HG03025 (cell line): ENCODE measurements around the gene DLK2.
"Not testable (repeated sequence)": the region's sequence is repeated elsewhere in the genome, so short reads cannot be mapped to it uniquely, and the experiment has no call there.

Experiments
- ATAC-seq: cut with Tn5 transposase; IDR thresholded peaks from one replicate; pipeline ENCODE4 v1.9.1; 2021; ENCODE audit warnings: mild to moderate bottlenecking, moderate library complexity; ENCODE audit not compliant: unreplicated experiment, low FRiP score

DLK2 gene

DNA sequence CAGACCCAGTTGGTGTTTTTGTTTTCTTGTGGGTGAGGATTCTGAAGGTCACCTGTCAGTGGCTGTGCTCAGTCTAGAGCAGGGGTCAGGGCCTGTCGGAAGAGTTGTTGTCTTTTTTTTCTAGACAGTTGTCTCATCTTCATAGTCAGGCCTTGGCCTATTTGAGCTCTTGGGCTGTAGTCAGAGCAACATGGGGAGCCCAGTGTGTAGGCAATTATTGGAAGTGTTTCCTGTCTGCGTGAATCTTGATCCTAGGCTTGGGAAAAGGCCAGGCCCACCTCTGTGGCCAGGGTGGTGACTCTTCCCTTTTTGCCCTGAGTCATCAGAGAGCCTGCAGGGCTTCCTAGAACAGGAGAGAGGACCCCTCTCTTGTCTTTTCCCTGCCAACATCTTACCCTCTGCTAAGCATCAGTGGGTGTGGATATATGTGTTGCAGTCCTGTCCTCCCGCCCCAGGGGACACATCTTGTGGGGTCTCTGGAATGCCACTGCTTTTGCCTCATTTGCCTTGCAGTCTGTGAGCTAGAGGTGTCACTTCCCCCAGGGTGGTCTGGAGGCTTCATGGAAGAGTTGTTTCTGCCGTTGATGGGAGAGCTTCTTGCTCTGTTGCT lies 33.4 kb upstream of the DLK2 start:
- ATAC-seq: no peak

DNA sequence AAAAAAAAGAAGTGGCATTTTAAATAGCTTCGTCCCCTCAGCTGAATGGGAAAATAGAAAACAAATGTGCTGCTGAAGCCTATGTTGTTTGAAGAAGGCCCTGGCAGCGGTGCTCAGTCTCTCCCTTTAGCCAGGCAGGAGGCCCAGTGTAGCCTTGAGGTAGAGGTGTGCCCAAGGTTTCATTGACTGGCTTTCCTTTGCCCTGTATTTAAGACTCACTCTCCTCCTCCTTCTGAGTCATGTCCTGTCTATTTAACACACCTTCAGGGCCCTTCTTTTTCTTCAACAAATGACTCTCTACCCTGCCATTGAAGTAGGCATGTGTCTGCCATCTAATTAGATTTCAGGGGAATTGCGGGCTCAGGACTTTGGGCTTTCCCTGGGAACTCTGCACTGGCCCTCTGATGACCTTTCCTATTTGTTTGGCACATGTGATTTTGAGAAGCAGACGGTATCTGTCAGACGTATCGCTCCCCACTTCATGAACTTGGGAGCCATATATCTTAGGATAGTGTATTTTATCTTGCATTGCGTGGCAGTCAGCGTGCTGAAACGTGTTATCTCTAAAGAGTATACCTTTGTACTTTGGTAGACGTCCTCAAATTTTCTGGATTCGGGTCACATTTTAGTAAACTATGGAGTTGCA lies 26.4 kb upstream of the DLK2 start:
- ATAC-seq: no peak

DNA sequence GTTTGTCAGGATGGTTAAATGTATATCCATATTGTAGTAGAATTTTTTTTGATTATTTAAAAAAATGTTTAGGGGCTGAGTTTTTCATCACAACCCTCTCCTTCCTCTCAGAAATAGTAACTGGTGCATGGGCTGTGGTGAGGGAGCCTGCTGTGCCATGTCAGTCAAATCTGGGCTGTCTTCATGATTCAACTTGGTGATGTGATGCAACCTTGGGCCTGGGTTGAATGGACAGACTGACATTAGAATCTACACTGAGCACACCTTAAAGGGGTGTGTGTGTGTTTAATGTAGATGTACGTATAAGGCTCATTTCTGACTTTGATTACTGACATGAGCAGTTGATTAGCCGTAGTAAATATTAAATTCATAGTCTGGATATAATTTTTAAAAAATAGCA lies 25.7 kb upstream of the DLK2 start:
- ATAC-seq: no peak

DNA sequence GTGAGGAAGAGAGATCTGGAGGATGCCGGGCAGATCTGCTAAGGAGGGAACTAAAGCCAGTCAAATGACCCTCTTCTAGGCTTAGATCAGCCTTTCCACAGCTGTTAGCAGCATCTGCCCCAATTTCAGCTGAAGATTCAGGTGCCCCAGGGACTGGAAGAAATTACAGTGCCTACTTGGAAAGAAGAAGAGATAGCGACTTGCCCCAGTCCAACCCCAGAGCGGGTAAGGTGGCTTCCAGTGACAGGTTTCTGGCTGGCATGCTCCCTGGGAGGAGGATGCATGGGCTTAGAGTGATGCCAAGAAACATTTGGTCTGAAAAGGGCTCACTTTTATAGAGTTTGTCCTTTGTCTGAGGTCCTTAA lies 22.6 kb upstream of the DLK2 start:
- ATAC-seq: no peak

DNA sequence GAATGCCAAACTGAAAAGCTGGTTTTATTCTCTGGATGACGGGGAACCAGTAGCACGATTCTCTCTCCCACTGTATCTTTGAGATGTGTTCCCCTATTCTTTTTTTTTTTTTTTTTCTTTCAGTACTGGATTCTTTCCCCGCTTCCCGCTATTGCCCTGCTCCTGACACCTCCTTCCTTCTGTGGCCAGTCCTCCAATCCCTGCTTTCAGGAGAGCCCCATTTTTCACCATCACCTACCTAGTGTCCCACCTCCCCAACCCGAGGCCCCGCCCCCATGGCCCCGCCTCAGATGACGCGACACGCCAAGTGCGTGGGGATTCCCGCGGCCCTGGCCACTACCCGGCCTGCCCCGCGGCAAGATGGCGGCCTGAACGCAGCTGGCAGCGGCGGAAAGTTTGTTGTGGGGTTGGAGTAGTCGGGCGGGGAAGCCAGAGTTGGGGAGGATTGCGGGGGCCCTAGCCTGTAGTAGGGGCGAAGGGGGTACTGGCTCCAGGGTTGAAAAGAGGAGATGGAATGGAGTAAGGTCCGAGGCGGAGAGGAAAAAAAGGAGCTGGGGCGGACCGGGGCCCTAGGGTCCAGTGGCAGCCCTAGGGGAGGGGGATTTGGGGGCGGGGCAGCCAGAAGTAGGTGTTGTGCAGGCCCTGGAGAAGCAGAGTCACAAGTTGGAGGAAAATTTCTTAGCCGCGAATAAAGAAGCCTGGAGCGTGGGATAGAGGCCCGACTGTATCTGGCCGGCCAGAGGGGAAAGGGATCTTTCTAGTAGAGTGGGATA lies 22.1 kb upstream of the DLK2 start, which contains the start of gene TJAP1:
TJAP1 (plus strand) TSS at position 336 of the 773 bp plus-strand sequence. CDS start 21,432 bp downstream, outside the sequence.
- ATAC-seq: no peak

DNA sequence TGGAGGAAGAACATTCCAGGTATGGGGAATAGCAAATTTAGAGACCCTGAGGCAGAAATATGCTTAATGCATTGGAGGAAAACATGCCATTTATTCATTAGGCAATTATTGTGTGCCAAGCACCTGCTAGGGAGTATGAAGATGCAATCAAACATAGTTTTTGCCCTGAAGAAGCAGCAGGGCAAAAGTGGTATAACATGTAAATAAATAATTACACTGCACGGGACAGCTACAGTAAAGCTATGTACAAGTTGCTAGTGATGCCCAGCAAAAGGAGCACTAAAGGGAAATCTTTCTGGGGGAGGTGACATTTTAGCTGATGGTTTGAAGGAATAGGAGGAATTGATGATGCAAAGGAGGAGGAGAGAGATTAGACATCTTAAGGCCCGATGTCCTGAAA lies 21.4 kb upstream of the DLK2 start:
- no peak for ATAC-seq

DNA sequence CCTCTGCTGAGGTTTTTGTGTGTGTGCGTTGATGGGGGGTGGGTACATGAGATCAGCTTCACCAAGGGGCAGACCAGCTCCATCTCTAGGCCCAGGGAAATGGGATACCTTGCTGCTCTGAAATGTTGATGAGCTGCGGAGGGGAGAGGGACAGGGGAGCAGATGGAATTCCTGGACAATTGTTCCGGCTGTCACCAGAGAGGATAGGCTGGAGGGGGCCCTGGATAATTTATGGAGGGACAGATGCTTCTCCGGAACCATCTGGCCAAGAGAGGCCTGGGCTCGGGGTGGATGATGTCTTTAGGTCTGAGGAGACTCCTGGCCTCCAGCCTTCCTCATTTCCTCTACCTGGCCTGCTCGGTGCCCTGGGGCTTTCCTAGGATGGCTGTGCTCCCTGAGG lies 20.2 kb upstream of the DLK2 start:
- no peak for ATAC-seq

DNA sequence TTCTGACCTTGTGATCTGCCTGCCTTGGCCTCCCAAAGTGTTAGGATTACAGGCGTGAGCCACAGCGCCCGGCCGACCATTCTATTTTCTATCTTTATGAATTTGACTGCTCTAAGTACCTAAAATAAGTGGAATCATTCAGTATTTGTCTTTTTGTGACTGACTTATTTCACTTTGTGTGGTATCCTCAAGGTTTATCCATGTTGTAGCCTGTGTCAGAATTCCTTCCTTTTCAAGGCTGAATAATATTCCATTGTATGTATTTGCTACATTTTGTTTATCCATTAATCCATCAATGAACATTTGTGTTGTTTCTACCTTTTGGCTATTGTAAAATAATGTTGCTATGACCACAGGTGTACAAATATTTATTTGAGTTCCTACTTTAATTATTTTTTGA lies 17.2 kb upstream of the DLK2 start:
- no peak for ATAC-seq

DNA sequence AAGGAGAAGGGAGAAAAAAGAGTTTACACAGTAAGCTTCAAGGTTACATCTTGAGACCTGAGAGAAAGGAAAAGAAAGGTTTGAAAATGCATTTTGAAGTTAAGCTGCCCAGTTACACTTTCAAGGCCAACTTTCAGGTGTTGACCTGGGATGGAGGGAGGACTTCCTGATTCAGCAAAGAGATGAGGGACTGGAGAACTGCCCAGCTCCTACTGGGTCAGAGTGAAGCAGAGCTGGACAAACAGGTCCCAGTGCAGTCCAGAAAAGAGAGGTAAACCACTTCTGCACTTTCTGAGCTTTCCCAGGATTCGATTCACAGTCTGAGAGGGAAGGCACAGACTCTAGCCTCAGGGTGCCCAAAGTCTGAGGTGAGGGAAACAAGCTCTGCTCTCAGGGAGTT lies 16.1 kb upstream of the DLK2 start:
- ATAC-seq: no peak

DNA sequence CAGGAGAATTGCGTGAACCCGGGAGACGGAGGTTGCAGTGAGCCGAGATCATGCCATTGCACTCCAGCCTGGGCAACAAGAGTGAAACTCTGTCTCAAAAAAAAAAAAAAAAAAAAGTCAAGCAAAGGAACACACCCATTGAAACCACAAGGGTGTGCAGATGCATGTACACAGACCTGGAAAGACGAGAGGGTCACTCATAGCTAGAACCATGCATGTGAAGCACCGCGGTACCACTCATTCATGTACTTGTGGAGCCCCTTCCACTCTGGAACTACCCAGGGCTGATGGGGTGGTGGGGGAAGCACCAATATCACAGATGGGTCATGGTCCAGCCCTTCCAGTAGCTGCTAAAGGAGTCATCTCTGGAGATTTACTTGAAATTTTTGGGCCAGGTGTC lies 14.6 kb upstream of the DLK2 start:
- no peak for ATAC-seq

DNA sequence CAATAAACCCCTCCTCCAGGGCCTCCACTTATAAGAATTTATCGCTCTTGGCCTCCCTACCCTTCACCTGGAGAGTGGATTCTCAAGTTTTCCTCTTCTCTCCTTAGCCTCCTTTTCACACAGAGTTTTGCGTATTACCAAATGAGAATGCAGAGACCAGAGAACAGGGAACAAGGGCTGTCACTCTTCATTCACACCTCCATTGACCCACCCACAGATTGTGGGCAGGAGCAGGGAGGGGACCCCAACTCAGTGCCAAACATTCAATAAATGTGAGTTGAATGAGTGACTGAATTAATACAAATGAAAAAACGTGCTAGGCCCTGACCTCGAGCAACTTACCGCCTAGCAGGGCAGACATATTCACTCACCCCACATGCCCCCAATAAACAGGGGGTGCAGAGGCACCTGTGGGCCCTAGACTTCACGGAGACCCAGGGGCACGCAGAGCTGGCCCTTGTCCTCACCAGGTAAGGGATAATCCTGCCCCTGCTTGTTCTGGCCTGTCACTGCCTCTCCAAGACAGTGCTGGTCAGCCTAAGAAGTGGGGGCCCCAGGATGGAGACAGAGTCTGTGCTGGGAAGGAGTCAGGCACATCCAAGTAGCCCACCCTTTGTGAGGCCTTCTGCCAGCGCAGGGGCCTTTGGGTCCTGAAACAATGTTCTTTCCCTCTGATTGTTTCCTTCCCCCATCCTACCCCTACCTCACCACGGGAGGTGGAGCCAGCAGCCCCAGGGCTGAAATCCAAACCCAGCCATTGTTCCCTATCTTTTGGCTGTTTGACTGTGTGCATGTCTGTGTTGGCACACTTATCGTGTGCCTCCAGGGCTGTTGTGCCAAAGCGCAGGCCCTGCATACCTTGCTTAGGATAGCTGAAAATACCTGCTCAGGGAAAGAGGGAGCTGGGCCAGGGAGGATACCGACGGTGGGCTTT lies 13.7 kb upstream of the DLK2 start:
- ATAC-seq: no peak

DNA sequence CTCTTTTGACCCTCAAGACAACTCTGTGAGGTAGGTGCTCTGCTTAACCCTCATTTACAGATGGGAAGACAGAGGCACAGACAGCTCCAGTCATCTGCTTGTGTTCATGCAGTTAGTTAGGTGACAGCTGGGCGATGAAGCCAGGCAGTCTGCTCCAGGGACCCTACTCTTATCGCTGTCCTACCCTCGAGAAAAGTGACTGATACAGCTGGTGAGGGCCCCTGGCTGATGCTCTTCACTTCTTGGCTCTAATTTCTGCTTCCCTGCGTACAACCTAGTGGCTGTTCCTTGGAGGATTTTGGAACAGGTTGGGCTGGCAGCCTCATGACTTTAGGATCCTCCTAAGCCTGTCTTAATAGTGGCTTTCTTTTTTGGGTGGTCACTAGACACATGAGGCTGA lies 12.9 kb upstream of the DLK2 start:
- ATAC-seq: no peak

DNA sequence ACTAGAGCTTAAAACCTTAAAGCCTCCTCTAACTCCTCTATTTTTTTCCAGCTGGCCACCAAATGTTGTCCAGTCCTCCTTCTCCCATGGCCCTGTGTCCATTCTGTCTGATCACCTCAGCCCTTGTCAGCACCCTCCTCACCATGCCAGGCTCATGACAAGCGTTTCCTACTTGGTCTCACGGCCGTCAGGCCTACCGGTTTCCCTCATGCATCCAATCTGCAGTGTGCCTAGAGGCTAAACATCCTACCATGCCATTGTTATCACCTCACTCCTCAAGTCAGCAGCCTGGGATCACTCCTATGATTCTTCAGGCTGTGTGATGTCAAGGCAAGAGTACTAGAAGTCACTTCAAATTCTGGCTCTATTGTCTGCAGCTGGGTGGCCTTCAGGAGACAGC lies 12.4 kb upstream of the DLK2 start:
- ATAC-seq: no peak

DNA sequence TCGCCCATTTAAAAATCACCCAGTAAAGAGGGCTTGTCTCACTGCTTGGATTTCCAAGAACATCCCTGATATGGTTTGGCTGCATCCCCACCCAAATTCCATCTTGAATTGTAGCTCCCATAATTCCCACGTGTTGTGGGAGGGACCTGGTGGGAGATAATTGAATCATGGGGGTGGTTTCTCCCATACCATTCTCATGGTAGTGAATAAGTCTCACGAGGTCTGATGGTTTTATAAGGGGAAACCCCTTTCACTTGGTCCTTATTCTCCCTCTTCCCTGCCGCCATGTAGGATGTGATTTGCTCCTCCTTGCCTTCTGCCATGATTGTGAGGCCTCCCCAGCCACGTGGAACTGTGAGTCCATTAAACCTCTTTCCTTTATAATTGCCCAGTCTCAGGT lies 11.9 kb upstream of the DLK2 start:
- not testable (repeated sequence) for ATAC-seq

DNA sequence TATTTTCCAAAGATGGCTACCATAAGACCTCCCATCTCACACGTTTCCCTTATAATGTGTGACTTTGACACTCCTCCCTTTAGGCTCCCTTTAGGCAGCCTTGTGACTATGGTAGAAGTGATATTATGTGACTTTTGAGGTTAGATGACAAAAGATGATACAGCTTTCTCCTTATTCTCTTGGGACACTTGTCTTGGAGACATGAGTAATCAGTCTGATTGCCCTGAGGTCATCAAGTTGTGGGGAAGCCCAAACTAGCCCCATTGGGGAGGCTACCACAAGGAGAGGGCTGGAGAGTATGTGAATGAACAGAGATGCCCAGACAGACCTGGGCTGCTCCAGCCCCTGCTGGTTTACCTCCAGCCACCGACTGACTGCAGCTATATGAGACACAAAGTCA lies 10.6 kb upstream of the DLK2 start:
- no peak for ATAC-seq

DNA sequence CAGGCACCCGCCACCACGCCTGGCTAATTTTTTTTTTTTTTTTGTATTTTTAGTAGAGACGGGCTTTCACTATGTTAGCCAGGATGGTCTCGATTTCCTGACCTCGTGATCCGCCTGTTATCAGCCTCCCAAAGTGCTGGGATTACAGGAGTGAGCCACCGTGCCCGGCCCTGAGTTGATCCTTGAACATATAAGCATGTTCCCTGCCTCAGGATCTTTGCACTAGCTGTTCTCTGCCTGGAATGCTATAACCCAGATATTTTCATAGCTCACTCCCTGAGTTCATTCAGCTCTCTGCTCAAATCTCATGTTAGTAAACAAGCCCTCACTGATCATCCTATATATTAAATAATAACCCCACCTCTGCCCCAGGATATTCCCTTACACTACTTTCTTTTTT lies 9.0 kb upstream of the DLK2 start:
- ATAC-seq: no peak

DNA sequence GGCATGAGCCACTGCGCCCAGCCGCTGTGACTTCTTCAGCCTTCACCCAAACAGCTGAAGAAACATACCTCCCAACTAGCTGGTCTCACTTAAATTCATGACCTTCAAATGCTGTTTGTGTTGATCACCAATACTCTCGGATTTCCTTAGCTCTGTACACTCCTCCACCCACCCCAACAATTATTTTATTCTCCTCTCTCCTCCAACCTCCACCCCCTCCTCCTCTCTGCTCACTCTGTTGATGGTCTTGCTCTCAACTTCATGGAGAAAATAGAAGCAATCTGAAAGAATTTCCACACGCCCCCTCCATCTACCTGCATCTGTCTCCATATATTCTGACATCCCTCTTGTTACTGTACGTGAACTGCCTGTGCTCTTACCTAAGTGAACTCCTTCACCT lies 6.6 kb upstream of the DLK2 start:
- no peak for ATAC-seq

DNA sequence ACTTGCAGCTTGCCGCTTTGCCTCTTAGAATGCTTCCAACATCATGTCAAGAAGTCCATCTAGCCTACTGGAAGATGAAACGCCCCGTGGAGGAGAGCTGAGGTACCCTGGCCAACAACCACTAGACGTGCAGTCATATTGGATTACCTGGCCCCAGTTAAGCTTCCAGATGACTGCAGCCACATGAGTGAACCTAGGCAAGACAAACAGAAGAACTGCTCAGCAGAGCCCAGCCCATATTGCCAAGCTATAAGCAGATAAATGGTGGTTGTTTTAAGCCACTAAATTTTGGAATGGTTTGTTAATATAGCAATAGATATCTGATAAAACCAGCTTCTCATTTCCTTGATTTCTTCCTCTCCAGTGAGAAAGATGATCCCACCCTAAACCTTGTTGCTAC lies 4.7 kb upstream of the DLK2 start:
- ATAC-seq: no peak

DNA sequence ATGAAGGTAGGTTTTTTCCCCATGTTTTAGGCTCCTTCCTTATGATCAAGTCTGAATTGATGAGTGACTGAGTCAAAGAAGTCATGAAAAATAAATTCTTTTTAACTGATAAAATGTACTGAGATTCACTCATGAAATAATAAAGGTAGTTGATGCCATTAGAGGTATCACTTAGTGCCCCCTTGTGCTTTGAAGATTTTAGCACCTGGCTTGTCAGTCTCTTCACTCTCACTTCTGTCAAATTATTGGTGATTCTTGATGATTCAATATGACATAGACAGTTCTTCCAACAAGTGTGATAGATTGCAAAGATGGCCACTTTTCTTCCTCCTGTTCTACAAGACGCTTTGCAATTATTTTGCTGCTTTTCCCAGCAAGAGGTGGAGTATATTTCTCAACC lies 4.2 kb upstream of the DLK2 start:
- ATAC-seq: no peak

DNA sequence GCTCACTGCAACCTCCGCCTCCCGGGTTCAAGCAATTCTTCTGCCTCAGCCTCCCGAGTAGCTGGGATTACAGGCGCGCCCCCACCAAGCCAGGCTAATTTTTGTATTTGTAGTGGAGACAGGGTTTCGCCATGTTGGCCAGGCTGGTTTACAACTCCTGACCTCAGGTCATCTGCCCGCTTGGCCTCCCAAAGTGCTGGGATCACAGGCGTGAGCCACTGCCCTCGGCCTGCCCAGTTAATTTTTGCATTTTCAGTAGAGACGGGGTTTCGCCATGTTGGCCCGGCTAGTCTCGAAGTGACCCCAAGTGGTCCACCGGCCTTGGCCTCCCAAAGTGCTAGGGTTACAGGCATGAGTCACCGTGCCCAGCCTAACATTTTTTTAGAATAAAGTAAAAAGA lies 2.8 kb upstream of the DLK2 start:
- not testable (repeated sequence) for ATAC-seq

DNA sequence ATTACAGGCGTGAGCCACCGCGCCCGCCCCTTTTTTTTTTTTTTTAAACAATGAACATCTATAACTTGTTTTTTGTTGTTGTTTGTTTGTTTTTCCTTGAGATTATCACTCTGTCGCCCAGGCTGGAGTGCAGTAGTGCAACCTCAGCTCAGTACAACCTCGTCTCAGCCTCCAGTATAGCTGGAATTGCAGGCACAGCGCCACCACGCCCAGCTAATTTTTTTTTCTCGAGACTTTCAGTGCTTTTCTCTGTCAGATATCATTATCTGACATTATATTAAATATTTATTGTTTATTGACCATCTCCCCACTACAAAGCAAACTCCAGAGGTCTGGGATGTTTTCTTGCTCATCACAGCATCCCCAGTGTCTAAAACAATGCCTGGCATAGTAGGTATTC lies 2.3 kb upstream of the DLK2 start:
- ATAC-seq: no peak
